Anterior cingulate cortex (tissue), 58 donors: ENCODE measurements around the gene UBAP1L.
A peak's percentile ranks its signal among the peaks of the same experiment; 100 is the strongest.
"Not testable (repeated sequence)": the region's sequence is repeated elsewhere in the genome, so short reads cannot be mapped to it uniquely, and the experiment has no call there.

Experiments used
- DNase-seq, 58 donors: peaks; one replicate each; lab custom pipeline; 2025; lab: John Stamatoyannopoulos, UW

UBAP1L gene

DNA sequence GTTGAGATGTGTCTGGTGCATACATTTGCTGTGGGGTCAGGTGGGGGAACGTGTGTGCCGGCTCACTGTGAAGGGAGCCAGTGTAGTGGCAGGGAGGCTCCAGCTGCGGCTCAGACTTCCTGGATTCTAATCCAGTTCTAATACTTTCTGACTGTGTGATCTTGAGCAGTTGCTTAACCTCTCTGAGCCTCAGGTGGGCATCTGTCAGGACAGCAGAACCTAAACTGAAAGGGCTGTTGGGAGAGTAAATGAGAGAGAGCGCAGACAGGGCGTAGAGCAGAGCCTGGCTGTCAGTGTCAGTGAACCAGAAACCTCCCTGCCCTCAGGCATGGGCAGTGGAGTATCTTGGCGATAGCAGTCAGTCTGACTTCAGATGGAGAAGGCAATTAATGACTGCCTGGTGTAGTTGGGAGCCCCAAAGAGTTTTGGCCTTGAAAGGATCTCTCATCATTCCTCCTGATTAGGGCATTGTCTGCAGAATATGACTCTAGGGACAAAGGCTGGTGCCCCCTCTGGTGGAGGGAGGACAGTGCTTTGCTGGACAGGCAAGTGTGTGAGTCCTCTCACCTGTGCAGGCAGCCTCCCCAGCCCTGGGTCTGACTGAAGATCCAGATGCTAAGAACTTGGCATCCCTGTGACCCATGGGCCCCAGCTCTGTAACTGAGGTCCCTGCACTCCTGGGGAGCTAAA lies 28.9 kb downstream of the UBAP1L start:
- no peak for DNase-seq

DNA sequence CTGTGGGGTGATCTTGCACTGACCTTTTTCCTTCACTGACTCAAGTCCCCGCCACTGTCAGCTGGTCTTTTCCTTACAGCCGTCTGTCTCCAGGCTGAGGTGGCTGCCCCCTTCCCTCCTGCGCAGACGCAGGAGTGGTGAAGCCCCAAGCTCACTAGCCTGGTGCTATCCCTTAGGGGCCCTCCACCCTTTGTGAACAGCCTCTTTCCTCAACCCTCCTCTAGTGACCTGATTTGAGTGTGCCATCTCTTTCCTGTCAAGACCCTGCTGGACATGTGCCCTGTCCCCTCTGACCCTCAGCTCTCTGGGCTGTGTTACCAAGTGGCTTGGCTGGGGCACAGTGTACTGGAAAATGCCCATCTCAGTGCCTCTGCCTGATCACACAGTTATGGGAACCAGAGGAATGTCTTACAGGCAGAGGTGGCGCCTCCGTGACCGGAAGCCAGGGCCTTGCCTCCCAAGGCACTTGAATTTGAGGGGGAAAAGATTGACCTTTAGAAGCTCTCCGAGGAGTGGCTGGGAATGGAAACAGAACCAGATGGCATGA lies 29.7 kb downstream of the UBAP1L start:
- DNase-seq: peak in 1 of 58 donors; percentile 40

DNA sequence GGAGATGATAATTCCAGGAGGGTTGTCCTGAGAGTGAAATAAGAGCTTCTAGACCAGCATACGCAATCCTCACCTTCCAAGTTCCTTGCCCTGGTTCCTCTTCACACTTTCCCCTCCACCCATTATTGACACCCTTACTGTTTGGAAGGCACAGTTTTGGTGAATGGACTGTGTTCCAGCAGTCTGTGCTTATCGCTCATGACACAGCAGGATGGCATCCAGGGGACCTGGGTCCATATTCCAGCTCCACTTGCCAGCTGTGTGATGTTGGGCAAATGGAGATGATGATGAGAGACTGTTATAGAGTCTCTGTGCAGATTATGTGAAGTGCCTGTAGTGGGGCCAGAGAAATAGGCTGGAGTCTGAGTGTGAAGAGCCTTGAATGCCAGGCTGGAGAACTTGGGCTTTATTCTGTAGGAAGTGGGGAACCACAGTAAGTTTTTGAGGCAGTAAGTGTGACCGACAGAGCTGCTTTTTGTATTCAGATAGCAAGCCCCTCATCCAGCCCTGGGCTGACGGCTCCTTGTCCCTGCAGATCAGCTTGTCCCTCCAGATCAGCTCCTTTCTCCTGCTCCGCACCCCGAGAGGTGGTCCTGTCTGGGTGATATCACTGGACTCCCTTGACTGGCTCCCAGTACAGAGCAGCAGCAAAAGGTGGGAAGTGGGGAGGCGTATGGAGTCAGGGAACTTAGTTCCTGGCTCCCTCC lies 30.3 kb downstream of the UBAP1L start:
- no peak for DNase-seq

DNA sequence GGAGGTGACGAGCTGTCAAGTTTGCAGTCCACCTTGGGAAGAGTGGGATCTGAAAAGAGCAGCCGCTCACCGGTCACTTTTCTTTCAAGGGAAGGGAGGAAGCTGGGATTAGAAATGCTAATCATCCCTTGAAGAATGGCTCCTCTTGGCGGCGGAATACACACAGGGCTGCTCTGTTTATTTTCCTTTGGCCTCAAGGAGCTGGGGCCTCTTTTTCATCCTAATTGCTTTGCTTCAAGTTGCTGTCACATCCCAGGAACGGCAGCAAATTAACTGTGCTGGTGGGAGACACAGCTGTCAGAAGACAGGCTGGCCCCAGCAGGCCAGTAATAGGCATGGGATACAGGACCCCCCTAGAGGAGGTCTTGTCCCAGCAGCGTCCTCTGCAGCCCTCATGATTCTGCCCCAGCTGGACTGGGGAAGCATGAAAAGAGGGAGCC lies 31.7 kb downstream of the UBAP1L start:
- peak in 19 of 58 donors; percentile 17 to 57 (median 32) for DNase-seq

DNA sequence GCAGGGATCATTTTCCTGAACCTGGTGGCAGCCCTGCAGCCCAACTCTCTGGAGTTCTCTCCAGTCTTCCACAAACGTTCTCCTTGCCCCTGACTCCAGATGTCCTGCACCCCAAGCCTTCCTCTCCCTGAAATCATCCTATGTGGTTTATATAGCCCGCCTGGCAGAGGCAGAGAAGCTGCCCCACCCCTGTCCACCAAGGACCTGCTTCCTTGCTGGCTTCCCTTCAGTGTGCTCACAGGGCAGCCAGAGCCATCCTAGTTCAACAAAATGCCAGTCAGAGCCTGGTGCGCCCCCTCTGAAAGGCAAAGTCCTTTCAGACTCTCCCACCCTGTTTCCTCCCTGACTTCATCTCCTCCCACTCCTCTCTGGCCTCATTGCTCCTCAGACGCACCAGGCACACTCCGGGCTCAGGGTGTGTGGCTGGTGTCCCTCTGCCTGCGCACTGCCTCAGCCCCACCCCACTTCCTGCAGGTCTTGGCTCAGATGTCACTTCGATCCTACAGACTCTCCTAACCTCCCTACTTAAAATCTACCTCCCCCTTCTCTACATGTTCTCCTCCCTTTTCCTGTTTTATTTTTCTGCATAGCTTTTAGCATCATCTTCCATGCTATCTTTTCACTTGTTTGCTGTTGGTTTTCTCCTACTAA lies 32.6 kb downstream of the UBAP1L start:
- DNase-seq: no peak

DNA sequence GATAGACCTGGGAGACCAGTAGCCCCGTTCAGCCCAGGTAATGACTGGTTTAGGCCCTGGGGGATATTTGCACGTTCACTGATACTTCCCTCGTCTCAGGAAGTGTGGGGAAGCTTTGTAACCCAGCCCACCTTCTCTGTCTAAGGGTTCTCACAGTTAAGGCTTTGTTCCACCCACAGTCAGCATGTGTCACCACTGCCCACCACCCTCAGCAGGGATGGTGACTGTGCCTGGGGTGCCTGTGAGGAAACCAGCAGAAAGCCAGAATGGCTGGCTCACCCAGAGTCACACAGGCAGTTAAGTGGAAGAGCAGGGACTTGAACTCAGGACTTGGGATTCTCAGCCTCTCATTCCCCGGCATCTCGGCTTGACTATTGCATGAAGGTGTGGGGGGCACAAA lies 33.2 kb downstream of the UBAP1L start:
- DNase-seq: no peak

DNA sequence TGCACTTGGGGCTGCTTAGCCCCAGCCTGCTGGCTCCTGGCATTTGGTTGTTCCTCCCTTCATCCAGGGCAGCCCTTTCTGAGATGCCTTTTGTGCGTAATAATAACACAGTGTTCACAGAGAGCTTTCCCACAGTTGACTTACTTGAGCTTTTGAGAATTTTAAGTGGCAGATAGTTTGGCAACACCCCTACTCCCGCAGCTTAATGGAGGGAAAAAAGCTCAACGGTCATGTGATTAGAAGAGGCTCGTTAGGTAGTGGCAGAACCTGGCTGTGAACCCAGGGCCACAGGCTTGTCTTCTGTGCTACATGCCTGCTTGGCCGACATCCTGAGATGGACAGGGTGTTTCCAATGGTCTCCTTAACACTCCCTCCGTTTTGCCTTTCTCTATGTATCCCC lies 33.7 kb downstream of the UBAP1L start:
- peak in 8 of 58 donors; percentile 13 to 57 (median 31) for DNase-seq

DNA sequence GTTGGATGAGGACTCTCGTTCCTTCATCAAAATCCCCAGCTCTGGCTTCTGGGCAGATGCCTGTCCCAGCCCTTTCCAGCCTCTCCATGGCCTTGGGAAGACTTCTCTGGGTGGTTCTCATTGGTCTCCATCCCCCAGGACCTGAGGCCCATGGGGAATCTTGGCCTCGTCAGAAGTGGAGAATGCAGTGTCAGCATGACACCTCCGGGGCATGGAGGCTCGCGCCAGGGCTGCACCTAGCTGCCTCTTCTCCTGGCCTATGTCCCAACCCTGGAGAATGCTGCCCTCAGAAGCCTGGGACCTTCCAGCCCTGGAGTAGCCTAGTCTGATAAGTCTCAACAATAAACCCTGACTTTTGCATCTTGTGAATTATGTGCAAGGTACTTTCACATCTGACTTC lies 35.4 kb downstream of the UBAP1L start:
- no peak for DNase-seq

DNA sequence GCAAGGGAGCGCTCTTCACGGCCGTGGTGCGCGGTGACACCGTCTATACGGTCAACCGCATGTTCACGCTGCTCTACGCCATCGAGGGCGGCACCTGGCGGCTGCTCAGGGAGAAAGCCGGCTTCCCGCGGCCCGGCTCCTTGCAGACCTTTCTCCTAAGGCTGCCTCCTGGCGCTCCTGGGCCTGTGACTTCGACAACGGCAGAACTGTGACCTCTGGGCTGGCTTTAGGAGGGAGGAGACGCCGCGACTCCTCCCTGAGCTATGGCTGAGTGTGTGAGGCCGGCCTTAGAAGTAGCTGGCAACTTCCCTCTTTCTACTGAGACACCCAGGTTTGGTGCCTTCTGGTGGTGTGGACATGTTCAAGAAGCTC lies 37.0 kb downstream of the UBAP1L start:
- DNase-seq: peak in 2 of 58 donors; percentile 16 to 22

DNA sequence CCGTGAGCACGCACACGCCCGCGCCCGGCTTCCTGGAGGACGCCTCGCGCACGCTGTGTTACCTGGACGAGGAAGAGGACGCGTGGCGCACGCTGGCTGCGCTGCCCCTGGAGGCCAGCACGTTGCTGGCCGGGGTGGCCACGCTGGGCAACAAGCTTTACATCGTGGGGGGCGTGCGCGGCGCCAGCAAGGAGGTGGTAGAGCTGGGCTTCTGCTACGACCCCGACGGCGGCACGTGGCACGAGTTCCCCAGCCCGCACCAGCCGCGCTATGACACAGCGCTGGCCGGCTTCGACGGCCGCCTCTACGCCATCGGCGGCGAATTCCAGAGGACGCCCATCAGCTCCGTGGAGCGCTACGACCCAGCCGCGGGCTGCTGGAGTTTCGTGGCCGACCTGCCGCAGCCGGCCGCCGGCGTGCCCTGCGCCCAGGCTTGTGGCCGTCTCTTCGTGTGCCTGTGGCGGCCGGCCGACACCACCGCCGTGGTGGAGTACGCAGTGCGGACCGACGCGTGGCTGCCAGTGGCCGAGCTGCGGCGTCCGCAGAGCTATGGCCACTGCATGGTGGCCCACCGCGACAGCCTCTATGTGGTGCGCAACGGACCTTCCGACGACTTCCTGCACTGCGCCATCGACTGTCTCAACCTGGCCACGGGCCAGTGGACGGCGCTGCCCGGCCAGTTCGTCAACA lies 37.6 kb downstream of the UBAP1L start:
- no peak for DNase-seq

DNA sequence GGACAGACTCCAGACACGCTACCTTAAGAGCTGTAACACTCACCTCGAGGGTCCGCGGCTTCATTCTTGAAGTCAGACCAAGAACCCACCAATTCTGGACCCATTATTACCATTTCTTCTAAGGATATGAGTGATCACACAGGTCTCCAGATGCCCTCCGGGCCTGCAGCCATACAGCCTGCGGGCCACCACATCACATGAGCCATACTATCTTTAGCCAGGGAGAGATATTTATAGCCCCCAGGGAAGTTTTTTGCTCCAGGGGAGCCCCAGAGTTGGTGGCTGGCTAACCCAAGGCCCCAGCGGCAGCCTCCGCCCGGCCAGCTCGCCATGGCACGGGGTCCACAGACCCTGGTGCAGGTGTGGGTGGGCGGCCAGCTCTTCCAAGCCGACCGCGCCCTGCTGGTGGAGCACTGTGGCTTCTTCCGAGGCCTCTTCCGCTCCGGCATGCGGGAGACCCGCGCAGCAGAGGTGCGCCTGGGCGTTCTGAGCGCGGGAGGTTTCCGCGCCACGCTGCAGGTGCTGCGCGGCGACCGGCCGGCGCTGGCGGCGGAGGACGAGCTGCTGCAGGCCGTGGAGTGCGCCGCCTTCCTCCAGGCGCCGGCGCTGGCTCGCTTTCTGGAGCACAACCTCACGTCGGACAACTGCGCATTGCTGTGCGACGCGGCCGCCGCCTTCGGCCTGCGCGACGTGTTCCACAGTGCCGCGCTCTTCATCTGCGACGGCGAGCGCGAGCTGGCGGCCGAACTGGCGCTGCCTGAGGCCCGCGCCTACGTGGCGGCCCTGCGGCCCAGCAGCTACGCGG lies 38.3 kb downstream of the UBAP1L start, which contains the start of gene KBTBD13:
Gene KBTBD13, plus strand, starts transcription at position 261 of the 805 bp plus-strand sequence. Its CDS starts 70 bp downstream, at position 331.
- no peak for DNase-seq

DNA sequence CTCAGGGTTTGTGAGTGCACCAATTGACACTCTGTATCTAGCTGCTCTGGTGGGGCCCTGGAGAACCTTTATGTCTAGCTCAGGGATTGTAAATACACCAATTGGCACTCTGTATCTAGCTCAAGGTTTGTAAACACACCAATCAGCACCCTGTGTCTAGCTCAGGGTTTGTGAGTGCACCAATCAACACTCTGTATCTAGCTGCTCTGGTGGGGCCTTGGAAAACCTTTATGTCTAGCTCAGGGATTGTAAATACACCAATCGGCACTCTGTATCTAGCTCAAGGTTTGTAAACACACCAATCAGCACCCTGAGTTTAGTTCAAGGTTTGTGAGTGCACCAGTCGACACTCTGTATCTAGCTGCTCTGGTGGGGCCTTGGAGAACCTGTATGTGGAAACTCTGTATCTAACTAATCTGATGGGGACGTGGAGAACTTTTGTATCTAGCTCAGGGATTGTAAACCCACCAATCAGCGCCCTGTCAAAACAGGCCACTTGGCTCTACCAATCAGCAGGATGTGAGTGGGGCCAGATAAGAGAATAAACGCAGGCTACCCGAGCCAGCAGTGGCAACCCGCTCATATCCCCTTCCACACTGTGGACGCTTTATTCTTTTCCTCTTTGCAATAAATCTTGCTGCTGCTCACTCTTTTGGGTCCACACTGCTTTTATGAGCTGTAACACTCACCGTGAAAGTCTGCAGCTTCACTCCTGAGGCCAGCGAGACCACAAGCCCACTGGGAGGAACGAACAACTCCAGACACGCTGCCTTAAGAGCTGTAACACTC lies 39.2 kb downstream of the UBAP1L start:
- not testable (repeated sequence) for DNase-seq

DNA sequence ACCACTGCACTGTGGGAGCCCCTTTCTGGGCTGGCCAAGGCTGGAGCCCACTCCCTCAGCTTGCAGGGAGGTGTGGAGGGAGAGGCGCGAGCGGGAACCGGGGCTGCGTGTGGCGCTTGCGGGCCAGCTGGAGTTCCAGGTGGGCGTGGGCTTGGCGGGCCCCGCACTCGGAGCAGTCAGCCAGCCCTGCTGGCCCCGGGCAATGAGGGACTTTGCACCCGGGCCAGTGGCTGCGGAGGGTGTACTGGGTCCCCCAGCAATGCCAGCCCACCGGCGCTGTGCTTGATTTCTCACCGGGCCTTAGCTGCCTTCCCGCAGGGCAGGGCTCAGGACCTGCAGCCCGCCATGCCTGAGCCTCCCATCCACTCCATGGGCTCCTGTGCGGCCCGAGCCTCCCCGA lies 40.1 kb downstream of the UBAP1L start:
- DNase-seq: not testable (repeated sequence)

DNA sequence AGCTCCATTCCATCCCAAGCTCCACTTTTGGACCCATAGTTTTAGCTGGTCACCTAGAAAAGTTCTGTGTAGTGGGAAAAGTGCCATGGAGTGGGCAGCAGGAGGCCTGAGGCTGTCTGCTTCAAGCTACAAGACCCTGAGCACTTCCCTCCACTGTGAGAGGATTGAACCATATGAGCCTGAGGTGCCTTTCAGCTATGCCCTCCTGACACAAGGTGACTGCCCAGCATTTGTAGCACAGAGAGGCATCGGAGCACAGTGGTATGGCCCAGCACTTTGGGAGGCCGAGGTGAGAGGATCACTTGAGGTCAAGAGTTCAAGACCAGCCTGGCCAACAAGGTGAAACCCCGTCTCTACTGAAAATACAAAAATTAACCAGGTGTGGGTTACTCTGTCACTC lies 42.4 kb downstream of the UBAP1L start:
- no peak for DNase-seq

DNA sequence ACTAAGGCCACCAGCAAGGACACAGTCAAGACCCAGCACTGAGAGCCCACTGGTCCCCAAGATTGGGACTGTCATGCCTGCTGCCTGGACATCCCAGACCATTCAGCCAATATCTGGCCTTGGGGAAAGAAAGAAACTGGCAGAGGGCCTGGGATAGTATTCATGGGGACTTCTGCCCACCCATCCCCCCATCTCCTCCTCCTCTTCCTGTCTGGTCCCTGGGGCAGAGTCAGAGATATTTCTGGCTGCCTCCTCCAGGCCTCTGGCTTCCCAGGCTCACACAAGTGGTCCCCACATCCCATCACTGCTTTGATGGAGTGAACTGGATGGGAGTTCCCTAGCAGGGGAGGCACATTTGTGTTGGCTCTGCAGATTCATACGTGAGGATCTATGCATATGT lies 43.0 kb downstream of the UBAP1L start:
- DNase-seq: no peak

DNA sequence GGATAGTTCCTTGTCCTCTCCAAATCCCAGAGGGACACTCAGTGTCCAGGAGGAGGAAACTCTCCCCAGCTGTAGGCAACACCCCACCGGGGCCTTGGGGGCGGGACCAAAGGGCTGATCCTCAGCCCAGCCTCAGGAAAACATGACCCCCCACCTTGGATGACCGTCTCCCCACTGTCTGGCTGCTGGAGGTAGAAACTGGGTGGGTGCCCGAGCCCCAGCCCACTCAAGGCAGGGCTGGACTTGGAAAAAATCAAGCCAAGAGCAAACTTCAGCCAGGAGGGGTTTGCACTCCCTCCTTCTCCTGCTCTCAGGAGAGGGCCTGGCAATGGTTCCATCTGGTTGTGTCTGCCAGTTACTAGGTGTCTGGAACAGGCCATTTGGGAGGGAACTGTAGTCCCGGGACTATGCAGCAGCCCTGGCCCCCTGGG lies 43.6 kb downstream of the UBAP1L start:
- peak in 21 of 58 donors; percentile 17 to 76 (median 32) for DNase-seq

DNA sequence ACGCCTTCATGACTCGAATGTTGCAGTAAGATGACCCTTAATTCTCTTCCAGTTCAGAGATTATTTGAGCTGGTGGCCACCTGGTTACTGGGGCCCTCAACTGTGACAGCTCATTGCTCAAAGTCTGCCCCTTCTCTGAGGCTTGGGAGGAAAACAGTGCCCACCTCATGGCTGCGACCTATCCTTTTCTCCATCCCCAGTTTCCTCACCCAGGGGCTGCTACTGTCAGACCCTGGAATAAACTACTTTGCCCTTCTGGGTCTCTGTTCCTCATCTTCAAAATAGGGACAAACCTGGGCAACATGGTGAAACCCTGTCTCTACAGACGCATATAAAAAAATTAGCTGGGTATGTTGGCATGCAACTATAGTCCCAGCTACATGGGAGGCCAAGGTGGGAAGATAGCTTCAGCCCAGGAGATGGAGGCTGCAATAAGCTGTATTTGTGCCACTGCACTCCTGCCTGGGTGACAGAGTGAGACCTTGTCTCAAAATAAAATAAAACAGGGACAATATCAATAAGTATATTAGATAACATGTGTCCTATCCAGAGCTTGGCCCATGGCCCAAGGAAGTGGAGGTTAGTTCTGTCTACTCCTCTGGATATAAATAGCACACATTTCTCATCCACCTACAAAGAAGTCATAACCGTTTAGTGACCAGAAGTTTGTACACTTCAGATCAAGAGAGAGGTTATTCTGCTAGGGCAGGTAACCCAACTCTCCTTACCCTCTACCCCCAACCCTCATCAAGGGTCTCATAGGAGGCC lies 45.0 kb downstream of the UBAP1L start:
- DNase-seq: no peak

DNA sequence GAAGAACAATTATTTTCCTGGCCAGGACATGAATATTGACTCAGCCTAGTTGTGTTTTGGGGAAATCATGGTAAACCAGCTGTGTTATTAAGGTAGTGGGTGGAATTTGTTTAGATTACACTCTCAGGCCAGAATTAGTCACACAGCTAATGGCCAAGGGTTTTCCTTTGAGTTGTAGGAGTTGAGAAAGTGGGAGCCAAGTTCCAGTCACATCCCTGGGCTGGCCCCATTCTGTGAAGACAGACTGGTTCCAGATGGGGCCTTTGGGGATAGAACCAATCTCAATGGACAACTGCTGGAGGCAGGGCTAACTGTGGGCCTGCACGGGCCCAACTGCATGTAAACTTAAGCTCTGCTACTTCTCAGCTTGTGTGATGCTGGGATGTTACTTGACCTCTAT lies 45.8 kb downstream of the UBAP1L start:
- DNase-seq: no peak
